ENCODE measurements around the gene HDAC7. TPM values are rescaled to one million over a fixed set of nuclear protein-coding genes. Genes with fewer than 3 reads are reported as not detected.

Gene HDAC7
- total and polyA plus RNA-seq, 2 of the 13 experiments (the other 11 are each of a cell fraction or from before 2014, with no cell fraction given) = 4.6 to 10.8 TPM

GRCh38 chr12:47758834-47759690 is 60.6 kb downstream of the HDAC7 start, which contains the start of gene RAPGEF3 (continued):
- 0 out of 2 replicates have a peak, but pooled peaks have one; percentile 61 for TF ChIP-seq ZBTB39 (CRISPR knock-in tag; IDR thresholded peaks at IDR 0.05)
- TF ChIP-seq ZNF720 (CRISPR knock-in tag; IDR thresholded peaks at IDR 0.05) = no peak
- TF ChIP-seq CREBL2 (CRISPR knock-in tag; IDR thresholded peaks at IDR 0.05; ENCODE audit: borderline replicate concordance) = no peak
- TF ChIP-seq ZBTB40 (IDR thresholded peaks at IDR 0.05) = no peak
- no peak for TF ChIP-seq ZBTB40 (CRISPR knock-in tag; IDR thresholded peaks at IDR 0.05)
- no peak for TF ChIP-seq FOXJ3 (CRISPR knock-in tag; IDR thresholded peaks at IDR 0.05; ENCODE audit: borderline replicate concordance)
- no peak for TF ChIP-seq ZNF772 (CRISPR knock-in tag; IDR thresholded peaks at IDR 0.05)
- no peak for TF ChIP-seq ETV6 (CRISPR knock-in tag; conservative IDR thresholded peaks at IDR 0.05)
- TF ChIP-seq ZNF562 (CRISPR knock-in tag; IDR thresholded peaks at IDR 0.05; ENCODE audit: borderline replicate concordance) = no peak
- TF ChIP-seq GFI1 (CRISPR knock-in tag; IDR thresholded peaks at IDR 0.05; ENCODE audit: borderline replicate concordance) = 0 out of 2 replicates have a peak, but pooled peaks have one; percentile 43
- TF ChIP-seq U2AF2 (IDR thresholded peaks at IDR 0.05; ENCODE audit: low read depth, low read length) = no peak
- TF ChIP-seq ATF6 (CRISPR knock-in tag; conservative IDR thresholded peaks at IDR 0.05) = no peak
- no peak for TF ChIP-seq RFX3 (CRISPR knock-in tag; IDR thresholded peaks at IDR 0.05)
- peak; percentile 54; the same call in 1 of the 2 replicates for TF ChIP-seq HNRNPL (IDR thresholded peaks at IDR 0.05; ENCODE audit: low read depth, low read length)

All from HepG2 (cell line).